DND-41 (cell line): ENCODE results near the gene DLG2.

Experiments
- ATAC-seq: fragments of 200-7000 bp; cut with Tn5 transposase; 3 replicates; pipeline ENCODE4 v1.9.1; 2021; ENCODE audit warnings: low read depth; ENCODE audit not compliant: insufficient read depth
- DNase-seq: peaks from one replicate; pipeline ENCODE4 v3.0.0-alpha.2; 2020
- H2AFZ ChIP-seq: 2 replicates; pipeline ENCODE4 v1.6.0; 2012; ENCODE audit warnings: low read depth, low read length
- H3K27ac ChIP-seq: 2 replicates; pipeline ENCODE4 v1.5.1; 2012; ENCODE audit warnings: low read length, inconsistent platforms
- H3K27me3 ChIP-seq: fragments of 200-600 bp; sonication (generic); 2 replicates; pipeline ENCODE4 v1.6.0; 2012; ENCODE audit warnings: low read length, mild to moderate bottlenecking, inconsistent platforms; ENCODE audit not compliant: insufficient read depth, poor library complexity
- H3K36me3 ChIP-seq: 2 replicates; pipeline ENCODE4 v1.5.1; 2012; ENCODE audit warnings: low read length, inconsistent platforms; ENCODE audit not compliant: insufficient read depth
- H3K4me1 ChIP-seq: 2 replicates; pipeline ENCODE4 v1.5.1; 2012; ENCODE audit warnings: mild to moderate bottlenecking, low read length; ENCODE audit not compliant: insufficient read depth
- H3K4me2 ChIP-seq: 2 replicates; pipeline ENCODE4 v1.6.0; 2012; ENCODE audit warnings: mild to moderate bottlenecking, moderate library complexity, low read length, inconsistent platforms; ENCODE audit not compliant: insufficient read depth
- H3K4me3 ChIP-seq, 2 experiments: fragments of 200-600 bp in 1 of 2; shearing (Covaris generic) in 1 of 2; 2 replicates each; pipeline ENCODE4 v1.5.1; 2012 to 2016; ENCODE audit warnings: inconsistent platforms in 2 of 2, low read length in 2 of 2, mild to moderate bottlenecking in 2 of 2, low read depth in 1 of 2, moderate library complexity in 1 of 2
- H3K79me2 ChIP-seq: 2 replicates; pipeline ENCODE4 v1.6.0; 2012; ENCODE audit warnings: low read length, inconsistent platforms; ENCODE audit not compliant: insufficient read depth
- H3K9ac ChIP-seq: 2 replicates; pipeline ENCODE4 v1.6.0; 2012; ENCODE audit warnings: low read depth, mild to moderate bottlenecking, inconsistent platforms, low read length, moderate library complexity
- H3K9me3 ChIP-seq: 2 replicates; pipeline ENCODE4 v1.5.1; 2012; ENCODE audit warnings: low read length, moderate library complexity, mild to moderate bottlenecking, inconsistent platforms; ENCODE audit not compliant: insufficient read depth, severe bottlenecking
- H4K20me1 ChIP-seq: 2 replicates; pipeline ENCODE4 v1.6.0; 2012; ENCODE audit warnings: low read length; ENCODE audit not compliant: insufficient read depth
- CTCF ChIP-seq: IDR thresholded peaks from 2 replicates; pipeline ENCODE4 v1.5.1; 2012; ENCODE audit warnings: borderline replicate concordance, low read length, moderate library complexity, mild to moderate bottlenecking; ENCODE audit not compliant: poor library complexity, severe bottlenecking; ENCODE audit errors: extremely low read depth
- EZH2 ChIP-seq: IDR thresholded peaks from 3 replicates; pipeline ENCODE4 v1.6.1; 2012; ENCODE audit warnings: borderline replicate concordance, low read depth, mild to moderate bottlenecking, moderate library complexity, low read length, inconsistent platforms; ENCODE audit not compliant: severe bottlenecking

Gene DLG2

GRCh38 chr11:84295815-84296214 is 1331.3 kb downstream of the DLG2 start:
- Histone ChIP-seq H3K4me1 (no peaks in the 10 kb centered on the region), H3K36me3 (no peaks in the 10 kb centered on the region), H3K4me3 (no peak overlapping the region), H3K27me3 (no peaks in the 10 kb centered on the region), H3K9ac (no peak overlapping the region), H3K79me2 (no peaks in the 10 kb centered on the region), H2AFZ (no peak overlapping the region), H3K27ac (no peak overlapping the region), H3K9me3 (no peaks in the 10 kb centered on the region), H3K4me2 (no peak overlapping the region), H4K20me1 (no peaks in the 10 kb centered on the region)
- TF ChIP-seq CTCF (no peak), EZH2 (no peak)
- DNase-seq, result no peak
- no peak for ATAC-seq

DNA sequence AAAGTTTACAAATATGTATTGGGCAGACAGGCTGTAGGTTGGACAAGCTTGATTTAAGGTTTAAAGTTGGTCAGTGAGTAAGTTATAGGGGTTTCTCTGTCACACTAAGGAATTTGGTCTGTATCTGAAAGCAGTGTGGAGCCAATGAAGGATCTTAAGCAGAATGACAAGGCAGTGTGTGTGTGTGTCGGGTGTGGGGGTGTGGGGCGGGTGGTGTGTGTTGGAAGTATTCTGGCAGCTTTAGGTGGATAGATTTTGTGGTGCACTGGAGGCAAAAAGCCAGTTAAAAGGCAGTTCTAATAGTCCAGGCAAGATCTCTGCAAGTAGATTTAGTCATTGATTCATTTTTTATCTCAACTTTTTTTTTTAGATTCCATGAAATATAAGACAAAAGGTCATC is 1334.2 kb downstream of the DLG2 start:
- DNase-seq (no peak), ATAC-seq (no peak)
- Histone ChIP-seq H2AFZ (no peak overlapping the region), H3K79me2 (no peaks in the 10 kb centered on the region), H3K4me1 (no peaks in the 10 kb centered on the region), H3K4me2 (no peak overlapping the region), H3K4me3 (no peak overlapping the region), H3K9ac (no peak overlapping the region), H3K36me3 (no peaks in the 10 kb centered on the region), H4K20me1 (no peaks in the 10 kb centered on the region), H3K9me3 (no peaks in the 10 kb centered on the region), H3K27ac (no peak overlapping the region), H3K27me3 (no peaks in the 10 kb centered on the region)
- TF ChIP-seq EZH2 (no peak), CTCF (no peak)

DNA sequence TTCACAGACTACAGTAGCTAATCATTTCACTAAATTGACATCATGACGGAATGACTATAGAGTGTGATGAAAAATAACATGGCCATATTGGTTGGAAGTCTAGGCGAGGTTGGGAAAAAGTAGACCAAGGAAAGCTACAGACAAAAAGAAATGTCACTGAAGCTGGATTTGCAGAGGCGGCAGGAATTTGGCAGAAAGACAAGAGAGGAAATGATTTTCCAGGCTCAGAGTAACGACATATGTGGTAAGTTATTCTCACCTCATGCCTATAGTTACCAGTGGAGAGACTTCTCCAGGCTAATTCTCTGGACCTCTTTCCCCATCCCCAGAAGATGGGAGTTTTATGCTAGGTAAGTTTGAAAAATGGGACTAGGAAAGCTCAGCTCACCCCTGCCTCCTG is 1335.1 kb downstream of the DLG2 start:
- Histone ChIP-seq H3K4me2 (no peak overlapping the region), H3K4me1 (no peaks in the 10 kb centered on the region), H3K9me3 (no peaks in the 10 kb centered on the region), H3K27ac (no peak overlapping the region), H3K36me3 (no peaks in the 10 kb centered on the region), H3K27me3 (no peaks in the 10 kb centered on the region), H3K79me2 (no peaks in the 10 kb centered on the region), H4K20me1 (no peaks in the 10 kb centered on the region), H3K9ac (no peak overlapping the region), H3K4me3 (no peak overlapping the region), H2AFZ (no peak overlapping the region)
- DNase-seq (no peak), ATAC-seq (no peak)
- no peak for TF ChIP-seq CTCF
- TF ChIP-seq EZH2, result no peak

DNA sequence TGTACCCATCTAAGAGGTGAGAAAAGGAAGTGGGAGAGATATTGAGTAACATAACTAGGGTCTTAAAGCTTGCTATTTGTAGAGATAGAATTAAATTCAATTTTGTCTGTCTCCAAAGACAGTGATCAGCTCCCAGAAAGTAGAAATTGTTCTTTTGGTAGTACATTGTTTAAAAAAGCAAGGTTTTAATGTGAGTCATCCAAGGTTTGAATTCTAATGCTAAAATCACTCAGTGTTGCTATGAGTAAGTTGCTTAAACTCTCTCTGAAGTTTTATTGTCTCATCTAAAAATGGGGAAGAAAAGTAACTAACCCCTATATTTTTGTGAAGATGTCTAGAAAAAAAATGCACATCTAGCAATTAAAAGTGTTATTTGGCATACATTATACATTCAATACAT is 1336.5 kb downstream of the DLG2 start:
- no peak for DNase-seq
- Histone ChIP-seq H3K9me3 (no peaks in the 10 kb centered on the region), H3K9ac (no peak overlapping the region)

More for the DNA sequence above, 1336.5 kb downstream of the DLG2 start:
- no peak overlapping the region for H3K27ac ChIP-seq
- no peak for TF ChIP-seq CTCF
- TF ChIP-seq EZH2, result no peak
- no peak overlapping the region for H3K4me2 ChIP-seq
- H3K4me1 ChIP-seq, result no peaks in the 10 kb centered on the region
- H3K27me3 ChIP-seq, result no peaks in the 10 kb centered on the region
- H3K4me3 ChIP-seq, result no peak overlapping the region
- no peak for ATAC-seq
- H3K79me2 ChIP-seq, result no peaks in the 10 kb centered on the region
- no peaks in the 10 kb centered on the region for H4K20me1 ChIP-seq
- no peak overlapping the region for H2AFZ ChIP-seq
- no peaks in the 10 kb centered on the region for H3K36me3 ChIP-seq
